Esophagus muscularis mucosa (tissue), 3 donors: ENCODE measurements around the gene PNPLA3.

ENCODE experiments used
- POLR2A ChIP-seq: fragments of 450-650 bp; IDR thresholded peaks from one replicate; pipeline ENCODE4 v1.6.1; 2017; ENCODE audit warnings: antibody characterized with exemption, moderate library complexity, mild to moderate bottlenecking, low read depth
- TF ChIP-seq, protein P1 (sequence below), 3 experiments: fragments of 200-600 bp in 2 of 3; fragments of 450-650 bp in 1 of 3; sonication (generic) in 2 of 3; IDR thresholded peaks; one replicate each; pipeline ENCODE4 v1.5.1; 2017 to 2019; ENCODE audit warnings: antibody characterized with exemption in 3 of 3, mild to moderate bottlenecking in 2 of 3, moderate library complexity in 1 of 3

DNA sequence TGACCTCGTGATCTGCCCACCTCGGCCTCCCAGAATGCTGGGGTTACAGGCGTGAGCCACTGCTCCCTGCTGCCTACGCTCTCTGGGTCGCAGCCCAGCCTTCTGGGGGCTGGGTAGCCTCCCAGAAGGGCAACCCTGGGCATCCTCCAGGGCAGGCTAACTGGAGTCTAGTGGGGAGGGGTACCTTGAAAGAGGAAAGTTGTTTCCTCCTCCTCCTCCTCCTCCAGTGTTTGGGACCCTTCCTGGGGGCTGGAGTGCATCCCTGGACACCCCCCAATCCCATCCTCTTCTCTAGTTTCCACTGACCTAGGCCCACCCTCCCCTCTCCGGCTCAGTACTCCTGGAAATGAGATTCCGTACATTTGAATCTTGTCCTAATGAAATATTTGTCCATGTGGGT, 1.3 kb downstream of the PNPLA3 start:
- TF ChIP-seq, protein P1, sequence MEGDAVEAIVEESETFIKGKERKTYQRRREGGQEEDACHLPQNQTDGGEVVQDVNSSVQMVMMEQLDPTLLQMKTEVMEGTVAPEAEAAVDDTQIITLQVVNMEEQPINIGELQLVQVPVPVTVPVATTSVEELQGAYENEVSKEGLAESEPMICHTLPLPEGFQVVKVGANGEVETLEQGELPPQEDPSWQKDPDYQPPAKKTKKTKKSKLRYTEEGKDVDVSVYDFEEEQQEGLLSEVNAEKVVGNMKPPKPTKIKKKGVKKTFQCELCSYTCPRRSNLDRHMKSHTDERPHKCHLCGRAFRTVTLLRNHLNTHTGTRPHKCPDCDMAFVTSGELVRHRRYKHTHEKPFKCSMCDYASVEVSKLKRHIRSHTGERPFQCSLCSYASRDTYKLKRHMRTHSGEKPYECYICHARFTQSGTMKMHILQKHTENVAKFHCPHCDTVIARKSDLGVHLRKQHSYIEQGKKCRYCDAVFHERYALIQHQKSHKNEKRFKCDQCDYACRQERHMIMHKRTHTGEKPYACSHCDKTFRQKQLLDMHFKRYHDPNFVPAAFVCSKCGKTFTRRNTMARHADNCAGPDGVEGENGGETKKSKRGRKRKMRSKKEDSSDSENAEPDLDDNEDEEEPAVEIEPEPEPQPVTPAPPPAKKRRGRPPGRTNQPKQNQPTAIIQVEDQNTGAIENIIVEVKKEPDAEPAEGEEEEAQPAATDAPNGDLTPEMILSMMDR (IDR thresholded peaks at IDR 0.05): no peak
- TF ChIP-seq POLR2A: no peak
